BJ (cell line): ENCODE data around the gene SOS1. TPM values are rescaled to one million over a fixed set of nuclear protein-coding genes. Genes with fewer than 3 reads are reported as not detected.

Experiments
- CTCF ChIA-PET: fragments of 350-600 bp; formaldehyde crosslinking; extraction: SDS; loops from one replicate; lab custom pipeline; 2021; ENCODE audit warnings: antibody characterized with exemption, inconsistent platforms; lab: Yijun Ruan, JAX
- POLR2A ChIA-PET: fragments of 300-600 bp; sonication (Branson Sonifier 250); formaldehyde crosslinking; extraction: SDS; loops from one replicate; lab custom pipeline; 2021; ENCODE audit warnings: antibody characterized with exemption; lab: Charles Lee
- DNase-seq: peaks from one replicate; pipeline ENCODE4 v3.0.0-alpha.2; 2011; ENCODE audit warnings: low read depth
- H3K27me3 ChIP-seq: 2 replicates; pipeline ENCODE4 v1.6.0; 2011; ENCODE audit warnings: low read length; ENCODE audit not compliant: control insufficient read depth, insufficient read depth
- H3K36me3 ChIP-seq: 2 replicates; pipeline ENCODE4 v1.5.1; 2011; ENCODE audit warnings: low read length; ENCODE audit not compliant: control insufficient read depth, insufficient read depth
- H3K4me3 ChIP-seq: 2 replicates; pipeline ENCODE4 v1.5.1; 2011; ENCODE audit warnings: low read depth, mild to moderate bottlenecking, control low read depth, low read length
- CTCF ChIP-seq: IDR thresholded peaks from 2 replicates; pipeline ENCODE4 v1.5.1; 2011; ENCODE audit warnings: low read depth, mild to moderate bottlenecking, control low read depth, inconsistent platforms, low read length, moderate library complexity; ENCODE audit not compliant: insufficient read depth
- polyA plus RNA-seq: library from polyadenylated mRNA; depleted of rRNA; stranded (reverse); fragments of >200 nt; gene quantifications from 2 replicates; pipeline ENCODE4 v1.2.3, GENCODE V29; 2011

The SOS1 gene
- polyA plus RNA-seq, 1 experiment, result 12.9 TPM

- H3K4me3 ChIP-seq, result no peak overlapping the region
- ChIA-PET CTCF (no interaction called here), POLR2A (no interaction called here)
Measured at GRCh38 chr2:39093218-39093898, 27.5 kb downstream of the SOS1 start.

GRCh38 chr2:39091543-39091942 lies 29.3 kb downstream of the SOS1 start:
- DNase-seq, result no peak
- ChIA-PET POLR2A (interaction anchor here (0.7 kb wide), 1 partner anchor 23 kb away, joined by 7 read pairs; no protein-coding TSS in a partner anchor), CTCF (no interaction called here)
- Histone ChIP-seq H3K4me3 (no peak overlapping the region), H3K27me3 (no peaks in the 10 kb centered on the region), H3K36me3 (no peaks in the 10 kb centered on the region; the same call in 1 of the 2 replicates)
- no peak for TF ChIP-seq CTCF

More at GRCh38 chr2:39093218-39093898, 27.5 kb downstream of the SOS1 start:
- no peak for DNase-seq
- Histone ChIP-seq H3K27me3 (no peaks in the 10 kb centered on the region), H3K36me3 (no peaks in the 10 kb centered on the region; the same call in 1 of the 2 replicates)
- no peak for TF ChIP-seq CTCF

GRCh38 chr2:39091063-39091462 lies 29.8 kb downstream of the SOS1 start:
- Histone ChIP-seq H3K4me3 (no peak overlapping the region), H3K36me3 (no peaks in the 10 kb centered on the region; the same call in 1 of the 2 replicates), H3K27me3 (no peaks in the 10 kb centered on the region)
- TF ChIP-seq CTCF, result no peak
- ChIA-PET POLR2A (interaction anchor here (0.7 kb wide), 1 partner anchor 23 kb away, joined by 7 read pairs; no protein-coding TSS in a partner anchor), CTCF (interaction anchor here (0.5 kb wide), 1 partner anchor 137 kb away, joined by 3 read pairs; no protein-coding TSS in a partner anchor)
- no peak for DNase-seq

- Histone ChIP-seq H3K4me3 (no peak overlapping the region), H3K36me3 (no peaks in the 10 kb centered on the region), H3K27me3 (no peaks in the 10 kb centered on the region)
- no peak for DNase-seq
- no peak for TF ChIP-seq CTCF
- CTCF ChIA-PET, result no interaction called here
- POLR2A ChIA-PET, result no interaction called here
Measured at GRCh38 chr2:39080152-39080551, 40.7 kb downstream of the SOS1 start.

GRCh38 chr2:39069890-39070465 lies 50.9 kb downstream of the SOS1 start:
- Histone ChIP-seq H3K4me3 (no peak overlapping the region), H3K27me3 (no peaks in the 10 kb centered on the region), H3K36me3 (0 out of 2 replicates have a peak, but pooled peaks cover under 1% of the 10 kb centered on the region)
- TF ChIP-seq CTCF, result no peak
- DNase-seq, result no peak
- CTCF ChIA-PET, result interaction anchor here (0.7 to 16.6 kb wide), 3 partner anchors 11 to 160 kb away, joined by 3 to 201 read pairs (median 5); no protein-coding TSS in a partner anchor
- POLR2A ChIA-PET, result no interaction called here
